Measurements from ENCODE around the gene CDH16. TPM values are rescaled to one million over a fixed set of nuclear protein-coding genes. Genes with fewer than 3 reads are reported as not detected.
"Not testable (repeated sequence)": the region's sequence is repeated elsewhere in the genome, so short reads cannot be mapped to it uniquely, and the experiment has no call there.

The CDH16 gene
- total RNA-seq, 4 donors from 2014 or later: 11.3 to 19.5 (median 15.4) TPM; not detected in 1

GRCh38 chr16:66872943-66873684 is 45.6 kb downstream of the CDH16 start:
- peak; percentile 85 to 96 (median 93) for DNase-seq
- H3K4me3 ChIP-seq: peak overlapping the region; percentile 22 to 44 (median 40)
- no peaks in the 10 kb centered on the region for H3K36me3 ChIP-seq
- H3K9me3 ChIP-seq: no peaks in the 10 kb centered on the region
- no peaks in the 10 kb centered on the region for H3K27me3 ChIP-seq
- H3K4me1 ChIP-seq: peaks cover 0 to 21% (median 8%) of the 10 kb centered on the region in 4 donors
- H3K27ac ChIP-seq: peak overlapping the region; percentile 44 to 88 (median 71)
- TF ChIP-seq POLR2A (IDR thresholded peaks at IDR 0.05) (no peak), CTCF (IDR thresholded peaks at IDR 0.05) (peak; percentile 80 to 95 (median 90))

GRCh38 chr16:66872559-66872942 is 46.1 kb downstream of the CDH16 start:
- no peak for DNase-seq
- Histone ChIP-seq H3K27me3 (no peaks in the 10 kb centered on the region), H3K27ac (peak overlapping the region; percentile 44 to 88 (median 71)), H3K4me1 (peaks cover 0 to 17% (median 8%) of the 10 kb centered on the region in 4 donors), H3K9me3 (no peaks in the 10 kb centered on the region), H3K36me3 (no peaks in the 10 kb centered on the region), H3K4me3 (peak overlapping the region; percentile 22 to 44 (median 40))
- TF ChIP-seq CTCF (IDR thresholded peaks at IDR 0.05): no peak
- no peak for TF ChIP-seq POLR2A (IDR thresholded peaks at IDR 0.05)

GRCh38 chr16:66871840-66872239 is 46.8 kb downstream of the CDH16 start:
- DNase-seq: peak in 2 of 3 donors; percentile 83 to 86

GRCh38 chr16:66871363-66871762 is 47.3 kb downstream of the CDH16 start:
- not testable (repeated sequence) for H3K4me3 ChIP-seq, DNase-seq, H3K27me3 ChIP-seq, H3K36me3 ChIP-seq, H3K9me3 ChIP-seq
- Histone ChIP-seq H3K27ac (peak overlapping the region in 3 of 4 donors; percentile 25 to 74 (median 59)), H3K4me1 (peaks cover 0 to 17% (median 8%) of the 10 kb centered on the region in 4 donors)

More at GRCh38 chr16:66871840-66872239, 46.8 kb downstream of the CDH16 start:
- no peak overlapping the region for H3K4me3 ChIP-seq
- H3K36me3 ChIP-seq: no peaks in the 10 kb centered on the region
- H3K9me3 ChIP-seq: no peaks in the 10 kb centered on the region
- no peak for TF ChIP-seq CTCF (IDR thresholded peaks at IDR 0.05)
- no peak for TF ChIP-seq POLR2A (IDR thresholded peaks at IDR 0.05)
- H3K27me3 ChIP-seq: no peaks in the 10 kb centered on the region
- H3K4me1 ChIP-seq: peaks cover 0 to 17% (median 8%) of the 10 kb centered on the region in 4 donors
- H3K27ac ChIP-seq: peak overlapping the region in 3 of 4 donors; percentile 25 to 74 (median 59)

GRCh38 chr16:66869424-66869823 is 49.3 kb downstream of the CDH16 start:
- H3K27me3 ChIP-seq: no peaks in the 10 kb centered on the region
- TF ChIP-seq POLR2A (IDR thresholded peaks at IDR 0.05) (no peak), CTCF (IDR thresholded peaks at IDR 0.05) (no peak)
- peaks cover 0 to 17% (median 8%) of the 10 kb centered on the region in 4 donors for H3K4me1 ChIP-seq
- H3K9me3 ChIP-seq: no peaks in the 10 kb centered on the region
- no peak overlapping the region for H3K27ac ChIP-seq
- no peaks in the 10 kb centered on the region for H3K36me3 ChIP-seq
- no peak for DNase-seq
- no peak overlapping the region for H3K4me3 ChIP-seq

- H3K4me1 ChIP-seq: no peaks in the 10 kb centered on the region
- no peak for DNase-seq
- TF ChIP-seq POLR2A (IDR thresholded peaks at IDR 0.05): no peak
- no peak for TF ChIP-seq CTCF (IDR thresholded peaks at IDR 0.05)
- H3K27me3 ChIP-seq: no peaks in the 10 kb centered on the region
- no peaks in the 10 kb centered on the region for H3K9me3 ChIP-seq
- H3K4me3 ChIP-seq: no peak overlapping the region
- no peak overlapping the region for H3K27ac ChIP-seq
- H3K36me3 ChIP-seq: no peaks in the 10 kb centered on the region
Measured at GRCh38 chr16:66863707-66864106, 55.0 kb downstream of the CDH16 start.
